Gastroesophageal sphincter (tissue), 4 donors: ENCODE results near the gene PERCC1. TPM values are rescaled to one million over a fixed set of nuclear protein-coding genes. Genes with fewer than 3 reads are reported as not detected.

Experiments used
- ATAC-seq: fragments of 150-250 bp; one replicate; pipeline ENCODE4 v1.9.1; 2016; ENCODE audit warnings: mild to moderate bottlenecking, moderate library complexity
- H3K27ac ChIP-seq, 4 donors: fragments of 200-600 bp; sonication (generic) in 3 of 4; 1 replicate in 3 of 4; 2 replicates in 1 of 4; pipeline ENCODE4 v1.5.1; 2016 to 2019
- H3K27me3 ChIP-seq: fragments of 200-600 bp; sonication (generic); one replicate; pipeline ENCODE4 v1.5.1; 2019
- H3K36me3 ChIP-seq, 2 donors: fragments of 200-600 bp; sonication (generic); one replicate each; pipeline ENCODE4 v1.5.1; 2019; ENCODE audit warnings: control low read depth in 1 of 2
- H3K4me1 ChIP-seq, 3 donors: fragments of 200-600 bp; sonication (generic); 1 replicate in 2 of 3; 2 replicates in 1 of 3; pipeline ENCODE4 v1.5.1; 2016 to 2019; ENCODE audit warnings: control low read depth in 2 of 3
- H3K4me3 ChIP-seq, 2 donors: fragments of 200-600 bp; sonication (generic); one replicate each; pipeline ENCODE4 v1.5.1; 2019; ENCODE audit warnings: mild to moderate bottlenecking in 1 of 2, moderate library complexity in 1 of 2
- H3K9me3 ChIP-seq, 3 donors: fragments of 200-600 bp; sonication (generic); one replicate each; pipeline ENCODE4 v1.5.1; 2017 to 2019; ENCODE audit warnings: control low read depth in 2 of 3
- EP300 ChIP-seq: sonication (generic); formaldehyde crosslinking; IDR thresholded peaks from one replicate; pipeline ENCODE4 v1.6.1; 2017; ENCODE audit warnings: antibody characterized with exemption, mild to moderate bottlenecking
- POLR2A ChIP-seq, 2 donors: fragments of 450-650 bp; IDR thresholded peaks; one replicate each; pipeline ENCODE4 v1.6.1; 2017; ENCODE audit warnings: antibody characterized with exemption in 2 of 2, mild to moderate bottlenecking in 2 of 2, moderate library complexity in 1 of 2
- POLR2AphosphoS5 ChIP-seq: sonication (generic); formaldehyde crosslinking; IDR thresholded peaks from one replicate; pipeline ENCODE4 v1.6.1; 2017; ENCODE audit warnings: antibody characterized with exemption
- WGBS, 2 donors: methylation state at CpG; one replicate each; pipeline ENCODE4 v1.1.5; 2018; ENCODE audit warnings: low coverage in 1 of 2; 5-methylcytosine and 5-hydroxymethylcytosine counted together
- total RNA-seq, 4 donors: library from RNA; depleted of rRNA; stranded (reverse); fragments of >200 nt; gene quantifications; one replicate each; pipeline ENCODE4 v1.1.0, GENCODE V29; 2016
- TF ChIP-seq, protein P1 (sequence below), 4 experiments: fragments of 200-600 bp in 2 of 4; fragments of 450-650 bp in 2 of 4; sonication (generic) in 1 of 4; IDR thresholded peaks; one replicate each; pipeline ENCODE4 v1.5.1; 2017 to 2019; ENCODE audit warnings: antibody characterized with exemption in 4 of 4, mild to moderate bottlenecking in 2 of 4, moderate library complexity in 2 of 4

Gene PERCC1
- total RNA-seq, 4 donors from 2014 or later = 0.74 TPM; not detected in 3

DNA sequence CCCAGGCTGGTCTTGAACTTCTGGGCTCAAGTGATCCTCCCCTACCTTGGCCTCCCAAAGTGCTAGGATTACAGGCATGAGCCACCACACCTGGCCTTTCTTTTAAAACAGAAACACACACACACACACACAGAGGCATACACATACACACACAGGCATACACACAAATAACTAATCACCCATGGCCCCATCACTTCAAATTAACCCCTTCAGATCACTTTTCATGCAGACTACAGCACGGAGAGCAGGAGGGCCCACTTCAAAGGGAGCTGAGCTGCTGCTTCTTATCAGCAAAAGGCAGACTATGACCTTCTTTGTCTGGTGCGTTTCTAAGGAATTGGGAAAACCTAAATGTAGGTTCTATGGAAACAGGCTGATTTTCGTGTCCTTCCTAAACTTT is 42.1 kb downstream of the PERCC1 start:
- Histone ChIP-seq H3K27me3 (no peaks in the 10 kb centered on the region), H3K27ac (no peak overlapping the region), H3K9me3 (no peaks in the 10 kb centered on the region), H3K4me1 (peaks cover 0 to 56% (median 16%) of the 10 kb centered on the region in 3 donors), H3K4me3 (no peak overlapping the region), H3K36me3 (no peaks in the 10 kb centered on the region)
- WGBS, 2 donors = 39 to 69% methylated on average over 3 of the region's 3 CpGs
- no peak for TF ChIP-seq POLR2AphosphoS5
- no peak for TF ChIP-seq POLR2A (IDR thresholded peaks at IDR 0.05)
- TF ChIP-seq, protein P1, sequence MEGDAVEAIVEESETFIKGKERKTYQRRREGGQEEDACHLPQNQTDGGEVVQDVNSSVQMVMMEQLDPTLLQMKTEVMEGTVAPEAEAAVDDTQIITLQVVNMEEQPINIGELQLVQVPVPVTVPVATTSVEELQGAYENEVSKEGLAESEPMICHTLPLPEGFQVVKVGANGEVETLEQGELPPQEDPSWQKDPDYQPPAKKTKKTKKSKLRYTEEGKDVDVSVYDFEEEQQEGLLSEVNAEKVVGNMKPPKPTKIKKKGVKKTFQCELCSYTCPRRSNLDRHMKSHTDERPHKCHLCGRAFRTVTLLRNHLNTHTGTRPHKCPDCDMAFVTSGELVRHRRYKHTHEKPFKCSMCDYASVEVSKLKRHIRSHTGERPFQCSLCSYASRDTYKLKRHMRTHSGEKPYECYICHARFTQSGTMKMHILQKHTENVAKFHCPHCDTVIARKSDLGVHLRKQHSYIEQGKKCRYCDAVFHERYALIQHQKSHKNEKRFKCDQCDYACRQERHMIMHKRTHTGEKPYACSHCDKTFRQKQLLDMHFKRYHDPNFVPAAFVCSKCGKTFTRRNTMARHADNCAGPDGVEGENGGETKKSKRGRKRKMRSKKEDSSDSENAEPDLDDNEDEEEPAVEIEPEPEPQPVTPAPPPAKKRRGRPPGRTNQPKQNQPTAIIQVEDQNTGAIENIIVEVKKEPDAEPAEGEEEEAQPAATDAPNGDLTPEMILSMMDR (IDR thresholded peaks at IDR 0.05) = no peak
- no peak for TF ChIP-seq EP300
- no peak for ATAC-seq

GRCh38 chr16:1474082-1474795 is 43.4 kb downstream of the PERCC1 start:
- Histone ChIP-seq H3K27me3 (no peaks in the 10 kb centered on the region), H3K27ac (peak overlapping the region in 3 of 4 donors; percentile 94 to 98 (median 94)), H3K4me3 (peak overlapping the region; percentile 81 to 99), H3K9me3 (no peaks in the 10 kb centered on the region), H3K4me1 (peaks cover 0 to 56% (median 16%) of the 10 kb centered on the region in 3 donors), H3K36me3 (no peaks in the 10 kb centered on the region)
- TF ChIP-seq, protein P1 (IDR thresholded peaks at IDR 0.05) = no peak
- TF ChIP-seq POLR2AphosphoS5 = no peak
- no peak for TF ChIP-seq EP300
- TF ChIP-seq POLR2A (IDR thresholded peaks at IDR 0.05) = no peak
- peak; percentile 2 for ATAC-seq
- 13 to 31% methylated on average over 8 to 13 of the region's 57 CpGs for WGBS, 2 donors

DNA sequence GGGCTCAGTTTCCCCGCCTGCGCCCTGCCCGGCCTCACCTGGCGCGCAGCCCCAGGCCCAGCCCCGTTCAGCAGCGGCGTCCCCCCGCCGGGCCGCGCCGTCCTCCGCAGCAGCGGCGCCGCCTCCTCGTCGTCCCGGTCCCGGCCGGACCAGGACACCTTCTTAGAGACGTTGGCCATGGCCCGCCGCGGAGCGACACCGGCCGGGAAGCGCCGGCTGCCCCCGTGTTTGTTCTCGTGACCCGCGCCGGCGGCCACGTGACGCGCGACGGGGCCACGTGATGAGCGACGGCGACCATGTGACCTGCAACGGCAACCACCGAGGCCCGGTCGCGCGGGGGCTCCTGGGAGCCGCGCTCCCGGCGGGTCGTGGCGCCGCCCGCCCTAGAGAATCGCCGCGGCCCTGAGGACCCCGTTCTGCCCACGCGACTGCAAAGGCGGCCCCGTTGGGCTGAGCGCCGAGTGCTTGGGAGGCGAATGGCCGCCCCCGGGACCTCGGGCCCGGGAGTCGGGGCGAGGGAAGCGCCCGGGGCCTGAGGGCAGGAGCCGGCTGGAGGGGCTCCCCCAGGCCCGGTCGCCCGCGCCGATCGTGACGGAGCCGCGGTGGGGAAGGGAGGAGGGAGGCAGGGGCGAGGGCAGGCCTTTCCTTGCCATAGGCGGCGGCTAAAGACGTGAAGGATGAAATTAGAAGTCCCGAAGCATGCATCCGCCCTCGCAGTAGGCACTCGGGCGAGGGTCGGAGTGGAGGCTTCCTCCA is 44.1 kb downstream of the PERCC1 start, which contains the start of gene CLCN7:
TSS of gene CLCN7 (minus strand) at position 233 of the 756 bp plus-strand sequence. CDS start at position 179, 54 bp downstream.
- H3K27me3 ChIP-seq = no peaks in the 10 kb centered on the region
- H3K27ac ChIP-seq = peak within 1 kb of the TSS; percentile 82 to 98 (median 94)
- H3K4me1 ChIP-seq = peaks cover 0 to 51% (median 16%) of the 10 kb centered on the region in 3 donors
- WGBS, 2 donors = no CpG with 5 or more reads among the region's 99 CpGs
- H3K9me3 ChIP-seq = no peaks in the 10 kb centered on the region
- H3K4me3 ChIP-seq = peak within 1 kb of the TSS; percentile 81 to 99
- TF ChIP-seq POLR2AphosphoS5 (peak; percentile 88), POLR2A (IDR thresholded peaks at IDR 0.05) (peak; percentile 96), EP300 (no peak)
- TF ChIP-seq, protein P1 (IDR thresholded peaks at IDR 0.05) = peak in 1 of 4 experiments; percentile 27
- peak; percentile 92 for ATAC-seq
- no peaks in the 10 kb centered on the region for H3K36me3 ChIP-seq

DNA sequence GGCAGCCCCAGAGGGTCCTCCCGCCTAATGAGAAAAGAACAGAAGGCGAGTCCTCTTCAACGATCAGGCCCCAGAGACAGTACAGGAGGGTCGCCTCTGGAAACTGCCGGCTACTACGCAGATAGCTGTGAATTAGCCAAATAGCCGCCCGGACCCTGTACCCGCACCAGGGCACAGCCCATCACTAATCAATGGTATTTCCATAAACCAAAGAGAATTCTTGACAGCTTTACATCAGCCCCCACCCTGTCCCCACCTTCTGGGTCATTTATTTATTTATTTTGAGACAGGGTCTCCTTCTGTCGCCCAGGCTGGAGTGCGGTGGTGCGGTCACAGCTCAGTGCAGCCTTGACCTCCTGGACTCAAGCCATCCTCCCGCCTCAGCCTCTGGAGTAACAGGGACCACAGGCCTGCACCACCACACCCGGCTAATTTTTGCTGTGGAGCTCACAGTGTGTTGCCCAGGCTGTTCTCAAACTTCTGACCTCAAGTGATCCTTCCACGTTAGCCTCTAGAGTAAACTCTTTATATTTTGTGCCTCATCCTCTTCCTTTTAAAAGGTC is 44.8 kb downstream of the PERCC1 start:
- Histone ChIP-seq H3K4me3 (peak overlapping the region; percentile 81 to 99), H3K9me3 (no peaks in the 10 kb centered on the region), H3K36me3 (no peaks in the 10 kb centered on the region), H3K27me3 (no peaks in the 10 kb centered on the region), H3K4me1 (peaks cover 0 to 45% (median 16%) of the 10 kb centered on the region in 3 donors), H3K27ac (peak overlapping the region; percentile 82 to 98 (median 94))
- TF ChIP-seq EP300 = no peak
- TF ChIP-seq, protein P1 (IDR thresholded peaks at IDR 0.05) = no peak
- TF ChIP-seq POLR2AphosphoS5 = no peak
- TF ChIP-seq POLR2A (IDR thresholded peaks at IDR 0.05) = no peak
- ATAC-seq = no peak
- 65 to 79% methylated on average over 9 to 10 of the region's 15 CpGs for WGBS, 2 donors
